Thyroid gland (tissue), 4 donors: Measurements from ENCODE around the gene DKKL1. TPM values are rescaled to one million over a fixed set of nuclear protein-coding genes. Genes with fewer than 3 reads are reported as not detected.

ENCODE experiments used
- DNase-seq, 2 donors: peaks; one replicate each; pipeline ENCODE4 v3.0.0-alpha.2; 2019
- H3K27ac ChIP-seq, 3 donors: fragments of 200-600 bp; sonication (generic); 1 replicate in 2 of 3; 2 replicates in 1 of 3; pipeline ENCODE4 v1.5.1; 2016 to 2019; ENCODE audit warnings: mild to moderate bottlenecking in 1 of 3, moderate library complexity in 1 of 3
- H3K27me3 ChIP-seq: fragments of 200-600 bp; sonication (generic); one replicate; pipeline ENCODE4 v1.5.1; 2019
- H3K36me3 ChIP-seq, 2 donors: fragments of 200-600 bp; sonication (generic); one replicate each; pipeline ENCODE4 v1.5.1; 2016 to 2019
- H3K4me1 ChIP-seq, 2 donors: fragments of 200-600 bp; sonication (generic); one replicate each; pipeline ENCODE4 v1.5.1; 2017 to 2019
- H3K4me3 ChIP-seq, 3 donors: fragments of 200-600 bp; sonication (generic); replicated peaks in 1 of 3; 1 replicate in 2 of 3; 2 replicates in 1 of 3; pipeline ENCODE4 v1.5.1; 2016; ENCODE audit warnings: mild to moderate bottlenecking in 1 of 3
- H3K9me3 ChIP-seq: fragments of 200-600 bp; sonication (generic); one replicate; pipeline ENCODE4 v1.5.1; 2017
- CTCF ChIP-seq, 6 experiments: fragments of 200-600 bp in 3 of 6; fragments of 450-650 bp in 3 of 6; sonication (generic) in 3 of 6; IDR thresholded peaks; one replicate each; pipeline ENCODE4 v1.5.1; 2016 to 2019; ENCODE audit warnings: antibody characterized with exemption in 6 of 6, mild to moderate bottlenecking in 2 of 6, inconsistent platforms in 1 of 6, moderate library complexity in 1 of 6
- POLR2A ChIP-seq, 2 donors: fragments of 450-650 bp; IDR thresholded peaks; one replicate each; pipeline ENCODE4 v1.6.1; 2017; ENCODE audit warnings: antibody characterized with exemption in 2 of 2, mild to moderate bottlenecking in 2 of 2, moderate library complexity in 1 of 2
- WGBS, 2 donors: methylation state at CpG; one replicate each; pipeline ENCODE4 v1.1.5; 2017; 5-methylcytosine and 5-hydroxymethylcytosine counted together
- intact Hi-C: fragments of 100-400 bp; cut with DNase I; formaldehyde crosslinking; loops from one replicate; pipeline ENCODE4 v1.15.1; 2023
- total RNA-seq, 4 donors: library from RNA; depleted of rRNA; stranded (reverse); fragments of >200 nt; gene quantifications; one replicate each; pipeline ENCODE4 v1.2.3, GENCODE V29; 2016

Gene DKKL1
- total RNA-seq, 4 donors from 2014 or later = 1.3 TPM; not detected in 3

GRCh38 chr19:49333418-49333805 lies 30.3 kb upstream of the DKKL1 start:
- TF ChIP-seq CTCF (IDR thresholded peaks at IDR 0.05) (no peak), POLR2A (IDR thresholded peaks at IDR 0.05) (no peak)
- intact Hi-C loops = no loop called here
- H3K4me3 ChIP-seq = no peak overlapping the region
- H3K27ac ChIP-seq = no peak overlapping the region
- no peaks in the 10 kb centered on the region for H3K9me3 ChIP-seq
- 73 to 86% methylated on average over 3 of the region's 3 CpGs for WGBS, 2 donors
- no peaks in the 10 kb centered on the region for H3K36me3 ChIP-seq
- peaks cover 6 to 7% of the 10 kb centered on the region in 2 donors for H3K4me1 ChIP-seq
- no peaks in the 10 kb centered on the region for H3K27me3 ChIP-seq
- no peak for DNase-seq

GRCh38 chr19:49333811-49334288 lies 29.8 kb upstream of the DKKL1 start:
- WGBS, 2 donors = 55 to 92% methylated on average over 1 to 8 of the region's 8 CpGs
- H3K4me1 ChIP-seq = peaks cover 8 to 11% of the 10 kb centered on the region in 2 donors
- no peak for DNase-seq
- TF ChIP-seq CTCF (IDR thresholded peaks at IDR 0.05) = no peak
- no peak for TF ChIP-seq POLR2A (IDR thresholded peaks at IDR 0.05)
- H3K36me3 ChIP-seq = no peaks in the 10 kb centered on the region
- H3K27me3 ChIP-seq = no peaks in the 10 kb centered on the region
- intact Hi-C loops = no loop called here
- H3K4me3 ChIP-seq = no peak overlapping the region
- no peaks in the 10 kb centered on the region for H3K9me3 ChIP-seq
- H3K27ac ChIP-seq = no peak overlapping the region

- H3K27ac ChIP-seq = no peak within 1 kb of the TSS
- 74 to 80% methylated on average over 13 of the region's 13 CpGs for WGBS, 2 donors
- peaks cover 19 to 20% of the 10 kb centered on the region in 2 donors for H3K4me1 ChIP-seq
- H3K27me3 ChIP-seq = no peaks in the 10 kb centered on the region
- no peaks in the 10 kb centered on the region for H3K36me3 ChIP-seq
- H3K4me3 ChIP-seq = no peak within 1 kb of the TSS
- no peak for DNase-seq
- intact Hi-C loops = no loop called here
- H3K9me3 ChIP-seq = no peaks in the 10 kb centered on the region
- TF ChIP-seq CTCF (IDR thresholded peaks at IDR 0.05) (no peak), POLR2A (IDR thresholded peaks at IDR 0.05) (no peak)
Observed at GRCh38 chr19:49335071-49335783, 28.4 kb upstream of the DKKL1 start, which contains the start of gene CD37. CD37 (plus strand) TSS chr19:49335406; CDS start chr19:49335541, 135 bp downstream.

- H3K9me3 ChIP-seq = no peaks in the 10 kb centered on the region
- TF ChIP-seq POLR2A (IDR thresholded peaks at IDR 0.05) = no peak
- TF ChIP-seq CTCF (IDR thresholded peaks at IDR 0.05) = no peak
- peaks cover 19 to 20% of the 10 kb centered on the region in 2 donors for H3K4me1 ChIP-seq
- H3K4me3 ChIP-seq = no peak overlapping the region
- H3K27ac ChIP-seq = no peak overlapping the region
- intact Hi-C loops = no loop called here
- DNase-seq = no peak
- 84 to 85% methylated on average over 13 to 14 of the region's 14 CpGs for WGBS, 2 donors
- H3K27me3 ChIP-seq = no peaks in the 10 kb centered on the region
- H3K36me3 ChIP-seq = no peaks in the 10 kb centered on the region
Observed at GRCh38 chr19:49335784-49336481, 27.7 kb upstream of the DKKL1 start.
